H1 (cell line): ENCODE data around the gene MATR3.

Experiments used
- EP300 ChIP-seq, 2 experiments: IDR thresholded peaks; 1 replicate in 1 of 2; 2 replicates in 1 of 2; pipeline ENCODE4 v1.6.1; 2011 to 2012; ENCODE audit warnings: low read depth in 2 of 2, low read length in 2 of 2, mild to moderate bottlenecking in 2 of 2, borderline replicate concordance in 1 of 2, inconsistent platforms in 1 of 2, moderate library complexity in 1 of 2
- EZH2 ChIP-seq: fragments of 200-600 bp; sonication (generic); IDR thresholded peaks from 2 replicates; pipeline ENCODE4 v1.7.1; 2012; ENCODE audit warnings: low read depth, mild to moderate bottlenecking, moderate library complexity, low read length, inconsistent platforms; ENCODE audit not compliant: severe bottlenecking
- MAX ChIP-seq: IDR thresholded peaks from 2 replicates; pipeline ENCODE4 v1.6.1; 2012; ENCODE audit warnings: inconsistent platforms
- YY1 ChIP-seq: IDR thresholded peaks from 2 replicates; pipeline ENCODE4 v1.6.1; 2011; ENCODE audit warnings: low read depth, mild to moderate bottlenecking, low read length
- TF ChIP-seq, protein P1 (sequence below), 3 experiments: IDR thresholded peaks; 1 replicate in 2 of 3; 2 replicates in 1 of 3; pipeline versions ENCODE4 v1.5.1 to v1.6.1; 2011; ENCODE audit warnings: low read length in 3 of 3, mild to moderate bottlenecking in 3 of 3, inconsistent platforms in 2 of 3, low read depth in 1 of 3, moderate library complexity in 1 of 3; ENCODE audit not compliant: insufficient read depth in 1 of 3; ENCODE audit errors: control extremely low read depth in 1 of 3

DNA sequence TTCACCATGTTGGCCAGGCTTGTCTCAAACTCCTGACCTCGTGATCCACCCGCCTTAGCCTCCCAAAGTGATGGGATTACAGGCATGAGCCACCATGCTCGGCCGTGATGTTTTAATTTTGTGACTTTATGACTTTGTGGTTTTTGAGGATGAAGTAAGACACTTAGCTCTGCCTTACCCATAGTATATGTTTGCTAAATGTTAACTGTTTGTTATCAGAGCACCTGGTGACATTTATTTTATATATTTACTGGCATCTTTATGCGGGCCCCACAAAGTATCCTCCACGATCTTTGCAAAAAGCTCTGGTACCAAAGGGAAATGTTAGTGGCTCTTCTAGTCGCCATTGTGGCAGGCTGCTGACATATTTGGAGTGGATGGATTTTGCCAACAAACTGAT lies 82.8 kb downstream of the MATR3 start:
- TF ChIP-seq EZH2 (no peak), EP300 (IDR thresholded peaks at IDR 0.05; ENCODE audit: borderline replicate concordance in 1 of 2, low read depth in 2 of 2, low read length in 2 of 2) (no peak), YY1 (no peak), MAX (no peak)
- TF ChIP-seq, protein P1, sequence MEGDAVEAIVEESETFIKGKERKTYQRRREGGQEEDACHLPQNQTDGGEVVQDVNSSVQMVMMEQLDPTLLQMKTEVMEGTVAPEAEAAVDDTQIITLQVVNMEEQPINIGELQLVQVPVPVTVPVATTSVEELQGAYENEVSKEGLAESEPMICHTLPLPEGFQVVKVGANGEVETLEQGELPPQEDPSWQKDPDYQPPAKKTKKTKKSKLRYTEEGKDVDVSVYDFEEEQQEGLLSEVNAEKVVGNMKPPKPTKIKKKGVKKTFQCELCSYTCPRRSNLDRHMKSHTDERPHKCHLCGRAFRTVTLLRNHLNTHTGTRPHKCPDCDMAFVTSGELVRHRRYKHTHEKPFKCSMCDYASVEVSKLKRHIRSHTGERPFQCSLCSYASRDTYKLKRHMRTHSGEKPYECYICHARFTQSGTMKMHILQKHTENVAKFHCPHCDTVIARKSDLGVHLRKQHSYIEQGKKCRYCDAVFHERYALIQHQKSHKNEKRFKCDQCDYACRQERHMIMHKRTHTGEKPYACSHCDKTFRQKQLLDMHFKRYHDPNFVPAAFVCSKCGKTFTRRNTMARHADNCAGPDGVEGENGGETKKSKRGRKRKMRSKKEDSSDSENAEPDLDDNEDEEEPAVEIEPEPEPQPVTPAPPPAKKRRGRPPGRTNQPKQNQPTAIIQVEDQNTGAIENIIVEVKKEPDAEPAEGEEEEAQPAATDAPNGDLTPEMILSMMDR (IDR thresholded peaks at IDR 0.05; ENCODE audit: control extremely low read depth in 1 of 3, insufficient read depth in 1 of 3, low read depth in 1 of 3, low read length in 3 of 3), result no peak
